GM18499 (cell line): ENCODE results near the gene CD68.

Source experiments
- ATAC-seq: cut with Tn5 transposase; IDR thresholded peaks from one replicate; pipeline ENCODE4 v1.9.1; 2021; ENCODE audit warnings: moderate number of reproducible peaks; ENCODE audit not compliant: insufficient read depth, unreplicated experiment

Gene CD68, protein sequence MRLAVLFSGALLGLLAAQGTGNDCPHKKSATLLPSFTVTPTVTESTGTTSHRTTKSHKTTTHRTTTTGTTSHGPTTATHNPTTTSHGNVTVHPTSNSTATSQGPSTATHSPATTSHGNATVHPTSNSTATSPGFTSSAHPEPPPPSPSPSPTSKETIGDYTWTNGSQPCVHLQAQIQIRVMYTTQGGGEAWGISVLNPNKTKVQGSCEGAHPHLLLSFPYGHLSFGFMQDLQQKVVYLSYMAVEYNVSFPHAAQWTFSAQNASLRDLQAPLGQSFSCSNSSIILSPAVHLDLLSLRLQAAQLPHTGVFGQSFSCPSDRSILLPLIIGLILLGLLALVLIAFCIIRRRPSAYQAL

DNA sequence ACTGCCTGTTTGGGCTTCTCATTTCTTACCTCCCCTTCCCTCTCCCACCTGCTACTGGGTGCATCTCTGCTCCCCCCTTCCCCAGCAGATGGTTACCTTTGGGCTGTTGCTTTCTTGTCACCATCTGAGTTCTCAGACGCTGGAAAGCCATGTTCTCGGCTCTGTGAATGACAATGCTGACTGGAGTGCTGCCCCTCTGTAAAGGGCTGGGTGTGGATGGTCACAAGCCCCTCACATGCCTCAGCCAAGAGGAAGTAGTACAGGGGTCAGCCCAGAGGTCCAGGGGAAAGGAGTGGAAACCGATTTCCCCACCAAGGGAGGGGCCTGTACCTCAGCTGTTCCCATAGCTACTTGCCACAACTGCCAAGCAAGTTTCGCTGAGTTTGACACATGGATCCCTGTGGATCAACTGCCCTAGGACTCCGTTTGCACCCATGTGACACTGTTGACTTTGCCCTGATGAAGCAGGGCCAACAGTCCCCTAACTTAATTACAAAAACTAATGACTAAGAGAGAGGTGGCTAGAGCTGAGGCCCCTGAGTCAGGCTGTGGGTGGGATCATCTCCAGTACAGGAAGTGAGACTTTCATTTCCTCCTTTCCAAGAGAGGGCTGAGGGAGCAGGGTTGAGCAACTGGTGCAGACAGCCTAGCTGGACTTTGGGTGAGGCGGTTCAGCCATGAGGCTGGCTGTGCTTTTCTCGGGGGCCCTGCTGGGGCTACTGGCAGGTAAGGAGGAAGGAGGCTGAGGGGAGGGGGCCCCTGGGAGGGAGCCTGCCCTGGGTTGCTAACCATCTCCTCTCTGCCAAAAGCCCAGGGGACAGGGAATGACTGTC lies at the start of gene CD68:
Gene CD68 (plus strand): TSS at position 638 of the 833 bp plus-strand sequence. CDS start 40 bp downstream, at position 678.
- ATAC-seq: no peak

DNA sequence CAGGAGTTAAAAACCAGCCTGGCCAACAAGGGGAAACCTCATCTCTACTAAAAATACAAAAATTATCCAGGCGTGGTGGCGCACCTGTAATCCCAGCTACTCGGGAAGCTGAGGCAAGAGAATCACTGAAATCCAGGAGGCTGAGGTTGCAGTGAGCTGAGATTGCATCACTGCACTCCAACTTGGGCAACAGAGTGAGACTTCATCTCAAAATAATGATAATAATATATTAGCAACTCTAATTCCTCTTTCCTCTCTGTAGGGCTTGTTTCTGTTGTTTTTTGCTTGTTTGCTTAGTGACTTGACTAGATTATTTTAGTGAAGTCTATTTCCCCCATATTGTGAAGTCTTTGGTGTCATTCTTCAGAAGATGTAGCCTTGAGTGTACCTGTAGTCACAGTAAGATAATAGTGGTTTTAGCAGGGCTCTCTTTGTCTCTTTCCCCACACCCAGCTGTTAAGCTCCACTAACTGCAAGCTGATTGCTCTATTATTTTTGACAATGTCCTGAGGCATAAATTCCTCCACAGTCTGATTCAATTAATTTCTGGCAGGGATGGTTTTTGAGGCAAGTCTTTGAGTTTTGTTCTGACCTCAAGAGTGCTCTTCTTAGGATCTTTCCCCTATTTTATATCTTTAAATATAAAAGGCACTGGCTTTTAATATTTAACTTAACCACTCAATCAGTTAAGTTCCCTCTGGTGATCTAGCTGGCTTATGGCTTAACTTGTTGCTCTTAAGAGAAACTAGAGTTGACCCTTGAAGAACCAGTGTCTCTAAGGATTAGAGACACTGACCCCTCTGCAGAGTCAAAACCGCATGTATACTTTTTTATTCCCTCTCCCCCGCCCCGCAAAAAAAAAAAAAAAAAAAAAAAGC lies 49.2 kb upstream of the CD68 start:
- ATAC-seq: no peak

DNA sequence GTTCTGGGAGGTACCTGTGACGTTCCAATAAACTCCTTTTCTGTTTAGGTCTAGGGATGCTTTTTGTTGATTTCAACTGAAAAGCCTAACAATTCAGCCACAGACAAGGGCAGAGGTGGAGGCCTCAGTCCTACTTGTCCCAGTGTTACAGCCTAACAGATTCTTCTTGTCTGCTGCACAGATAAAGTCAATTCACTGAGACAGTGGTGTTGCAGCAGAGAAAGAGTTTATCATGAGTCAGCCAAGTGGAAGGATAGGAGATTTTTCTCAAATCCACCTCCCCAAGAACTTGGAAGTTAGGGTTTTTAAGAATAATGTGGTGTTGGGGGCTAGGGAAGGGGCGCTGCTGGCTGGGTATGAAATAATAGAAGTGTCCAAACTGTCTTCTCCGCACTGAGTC lies 41.4 kb upstream of the CD68 start:
- ATAC-seq: no peak

DNA sequence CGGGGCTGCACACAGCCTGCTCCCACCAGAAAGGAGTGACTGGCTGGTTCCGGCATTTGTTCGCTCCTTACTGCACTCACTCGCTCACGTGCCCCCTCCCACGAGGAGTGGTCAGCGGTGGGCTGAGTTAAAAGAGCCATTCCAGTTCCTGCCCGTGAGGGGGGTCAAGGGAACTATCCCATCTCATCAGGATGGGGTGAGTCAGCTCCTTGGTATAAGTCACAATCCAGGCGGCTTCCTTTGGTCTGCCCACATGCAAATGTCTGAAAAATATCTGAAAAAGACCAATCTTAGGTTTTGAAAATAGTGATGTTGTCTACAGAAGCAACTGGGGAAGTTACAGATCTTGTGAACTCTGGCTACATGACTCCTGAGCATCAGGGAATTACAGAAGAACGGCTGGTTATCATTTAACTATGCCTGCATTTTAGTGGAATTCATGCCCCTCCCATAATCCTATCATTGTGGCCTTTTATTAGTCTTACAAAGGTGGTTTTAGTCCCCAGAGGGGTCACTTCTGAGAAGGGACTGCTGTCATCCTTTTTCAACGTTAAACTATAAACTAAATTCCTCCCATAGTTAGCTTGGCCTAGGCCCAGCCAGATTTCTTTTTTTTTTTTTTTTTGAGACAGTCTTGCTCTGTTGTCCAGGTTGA lies 40.4 kb upstream of the CD68 start:
- ATAC-seq: no peak

DNA sequence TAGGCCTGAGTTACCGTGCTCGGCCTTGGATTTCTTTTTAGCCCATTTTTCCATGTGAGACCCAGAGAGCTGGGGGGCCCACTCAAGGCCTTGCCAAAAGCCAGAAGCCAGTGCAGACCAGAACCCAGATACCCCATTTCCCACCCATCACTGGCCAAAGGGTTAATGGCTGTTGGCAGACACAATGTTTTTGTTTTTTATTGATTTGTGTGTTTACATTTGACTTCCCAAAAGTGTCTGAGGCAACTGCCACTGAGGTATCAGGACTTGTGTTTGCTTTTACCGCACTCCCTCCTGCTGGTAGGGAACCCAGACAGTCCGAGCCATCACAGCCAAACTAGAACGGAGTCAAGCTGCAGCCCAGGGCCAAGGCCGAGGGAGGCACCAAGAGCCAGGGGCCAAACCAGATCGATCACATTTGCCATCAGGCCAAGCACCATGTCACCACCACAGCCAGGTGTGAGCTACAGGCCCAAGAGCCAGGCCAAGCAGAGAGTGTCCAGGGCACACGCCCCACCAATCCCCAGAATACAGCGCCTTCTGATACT lies 38.3 kb upstream of the CD68 start:
- no peak for ATAC-seq

- ATAC-seq: no peak
Measured at GRCh38 chr17:7544911-7545310, 34.5 kb upstream of the CD68 start.

GRCh38 chr17:7548585-7549400 lies 30.6 kb upstream of the CD68 start, which contains the start of gene TNFSF12:
Gene TNFSF12 (plus strand): TSS chr17:7549058. CDS start chr17:7549154, 96 bp downstream.
- no peak for ATAC-seq

GRCh38 chr17:7549401-7550055 lies 29.9 kb upstream of the CD68 start:
- no peak for ATAC-seq

DNA sequence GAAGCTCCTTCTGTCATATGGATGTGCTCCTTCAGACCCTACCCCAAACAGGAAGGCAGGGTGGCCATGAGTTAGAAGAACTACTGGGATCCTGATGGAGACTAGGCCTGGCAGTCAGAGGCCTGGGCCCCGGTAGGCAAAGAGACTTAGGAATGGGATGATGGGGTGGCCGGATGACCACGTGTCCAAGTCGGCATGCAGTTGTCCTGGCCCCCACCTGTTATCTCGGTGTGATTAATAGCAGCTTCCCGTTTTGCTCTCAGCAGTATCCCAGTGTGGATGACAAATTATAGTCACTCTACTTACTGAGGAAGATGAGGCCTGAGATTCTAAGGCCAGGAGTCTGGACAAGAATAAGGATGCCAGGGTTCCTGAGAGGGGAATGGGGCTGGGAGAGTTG lies 29.1 kb upstream of the CD68 start:
- ATAC-seq: no peak

DNA sequence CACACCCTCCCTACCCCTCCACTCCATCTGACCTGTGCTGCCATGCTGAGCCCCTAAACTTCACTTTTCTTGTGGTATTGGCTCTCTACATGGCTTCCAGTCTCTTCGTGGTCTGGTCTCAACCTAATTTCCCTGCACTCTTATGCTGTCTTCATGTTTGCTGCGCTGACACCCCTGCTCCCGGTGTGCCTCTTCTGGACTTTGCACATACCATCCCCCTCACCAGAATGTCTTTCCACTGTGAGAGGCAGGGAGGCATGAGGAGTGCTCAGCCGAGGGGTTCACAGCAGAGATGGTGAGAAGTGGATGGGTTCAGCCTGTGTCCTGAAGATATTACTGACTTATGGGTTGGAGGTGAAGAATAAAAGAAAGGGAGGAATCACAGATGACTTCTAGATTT lies 28.0 kb upstream of the CD68 start:
- no peak for ATAC-seq

DNA sequence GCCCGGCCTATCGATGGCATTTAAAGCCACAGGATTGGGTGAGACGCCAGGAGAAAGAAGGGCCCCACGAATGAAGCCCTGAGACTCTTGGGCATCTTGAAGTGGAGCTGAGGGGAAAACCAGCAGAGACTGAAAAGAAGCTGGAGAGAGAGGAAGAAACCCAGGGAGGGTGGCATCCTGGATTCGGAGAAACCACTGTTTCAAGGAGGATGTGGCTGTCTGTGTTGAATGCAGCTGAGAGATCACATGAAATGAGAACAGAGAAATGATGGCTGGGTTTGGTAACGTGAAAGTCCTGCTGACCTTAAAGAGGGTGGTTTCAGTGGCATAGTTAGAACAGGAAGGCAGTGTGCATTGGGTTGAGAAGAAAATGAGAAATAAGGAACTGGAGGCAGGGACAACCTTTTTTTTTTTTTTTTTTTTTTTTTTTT lies 26.8 kb upstream of the CD68 start:
- no peak for ATAC-seq

GRCh38 chr17:7553356-7553755 lies 26.1 kb upstream of the CD68 start:
- no peak for ATAC-seq

DNA sequence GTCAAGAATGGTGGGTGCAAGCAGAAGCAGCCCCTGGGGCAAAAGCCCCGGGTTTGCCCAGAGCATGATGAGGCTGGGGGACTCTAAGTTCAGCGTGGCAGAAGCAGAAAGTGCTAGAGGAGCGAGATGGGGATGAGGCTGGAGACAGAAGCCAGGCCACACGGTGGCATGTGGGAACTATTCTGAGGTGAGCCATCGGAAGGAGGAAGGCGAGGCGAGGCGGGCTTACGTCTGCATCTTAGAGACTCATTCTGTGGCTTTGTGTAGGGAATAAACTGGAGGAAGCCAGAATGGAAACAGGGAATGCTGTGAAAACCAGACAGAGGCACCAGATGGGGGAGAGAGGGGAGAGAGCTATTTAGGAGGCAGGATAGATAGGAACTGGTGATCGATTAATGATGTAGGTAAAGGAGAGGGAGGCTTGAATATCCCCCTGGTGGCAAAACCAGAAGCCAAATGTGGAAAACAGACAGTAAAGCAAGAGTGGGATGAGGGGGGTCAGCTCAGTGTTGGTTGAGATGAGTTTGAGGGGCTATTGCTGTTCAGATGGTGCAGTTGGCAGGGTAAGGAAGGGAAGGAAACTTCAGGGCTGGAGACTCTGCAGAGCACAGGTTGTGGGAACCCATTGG lies 24.0 kb upstream of the CD68 start:
- no peak for ATAC-seq

DNA sequence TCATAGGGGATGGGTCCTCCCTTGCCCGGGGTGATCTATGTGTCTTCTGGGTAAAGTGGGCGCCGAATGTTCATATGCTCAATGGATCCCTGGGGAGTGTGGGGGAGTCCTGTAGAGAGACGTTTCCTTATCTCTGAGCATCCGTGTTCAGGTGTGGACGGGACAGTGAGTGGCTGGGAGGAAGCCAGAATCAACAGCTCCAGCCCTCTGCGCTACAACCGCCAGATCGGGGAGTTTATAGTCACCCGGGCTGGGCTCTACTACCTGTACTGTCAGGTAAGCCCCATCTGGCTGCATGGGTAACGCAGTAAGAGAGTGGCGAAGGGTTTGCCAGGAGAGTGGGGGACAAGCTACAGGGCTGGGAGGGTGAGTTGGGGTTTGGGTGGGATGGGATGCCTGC lies 22.8 kb upstream of the CD68 start:
- ATAC-seq: no peak

GRCh38 chr17:7557147-7557764 lies 22.2 kb upstream of the CD68 start:
- ATAC-seq: no peak

DNA sequence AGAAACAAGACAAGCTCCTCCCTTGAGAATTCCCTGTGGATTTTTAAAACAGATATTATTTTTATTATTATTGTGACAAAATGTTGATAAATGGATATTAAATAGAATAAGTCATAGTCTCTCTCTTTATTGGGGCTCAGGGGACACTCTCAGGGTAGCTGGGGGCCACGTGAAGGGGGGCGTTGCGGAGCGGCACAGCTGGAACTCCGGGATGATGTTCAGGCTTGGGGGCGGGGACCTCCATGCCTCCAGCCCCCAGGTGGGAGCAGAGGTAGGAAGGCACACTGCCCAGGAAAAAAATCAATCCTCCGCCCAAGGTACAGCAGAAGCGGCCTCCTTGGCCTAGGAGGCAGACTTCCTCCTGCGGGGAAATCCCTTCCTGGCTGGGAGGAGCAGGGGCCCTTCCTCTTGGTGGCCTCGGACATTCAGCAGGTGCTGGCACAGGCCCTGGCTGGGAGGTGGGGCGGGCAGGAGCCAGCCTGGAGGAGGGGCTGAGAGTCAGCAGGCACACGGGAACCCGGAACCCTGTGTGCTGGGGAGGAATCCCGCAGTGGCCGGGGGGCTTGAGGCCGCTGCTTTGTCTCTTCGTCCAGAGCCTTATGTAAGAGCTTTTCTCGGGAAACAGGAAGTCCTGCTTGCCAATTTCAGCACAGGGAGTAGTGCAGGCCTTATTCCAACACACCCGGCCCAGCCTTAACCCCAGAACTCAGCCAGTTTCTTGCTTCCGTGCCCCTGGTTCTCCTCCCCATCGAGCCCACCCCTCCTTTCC lies 21.5 kb upstream of the CD68 start:
- no peak for ATAC-seq
